Gastroesophageal sphincter (tissue), 4 donors: Measurements from ENCODE around the gene CDH23. TPM values are rescaled to one million over a fixed set of nuclear protein-coding genes. Genes with fewer than 3 reads are reported as not detected.

Experiments
- ATAC-seq: fragments of 150-250 bp; one replicate; pipeline ENCODE4 v1.9.1; 2016; ENCODE audit warnings: mild to moderate bottlenecking, moderate library complexity
- H3K27ac ChIP-seq, 4 donors: fragments of 200-600 bp; sonication (generic) in 3 of 4; 1 replicate in 3 of 4; 2 replicates in 1 of 4; pipeline ENCODE4 v1.5.1; 2016 to 2019
- H3K27me3 ChIP-seq: fragments of 200-600 bp; sonication (generic); one replicate; pipeline ENCODE4 v1.5.1; 2019
- H3K36me3 ChIP-seq, 2 donors: fragments of 200-600 bp; sonication (generic); one replicate each; pipeline ENCODE4 v1.5.1; 2019; ENCODE audit warnings: control low read depth in 1 of 2
- H3K4me1 ChIP-seq, 3 donors: fragments of 200-600 bp; sonication (generic); 1 replicate in 2 of 3; 2 replicates in 1 of 3; pipeline ENCODE4 v1.5.1; 2016 to 2019; ENCODE audit warnings: control low read depth in 2 of 3
- H3K4me3 ChIP-seq, 2 donors: fragments of 200-600 bp; sonication (generic); one replicate each; pipeline ENCODE4 v1.5.1; 2019; ENCODE audit warnings: mild to moderate bottlenecking in 1 of 2, moderate library complexity in 1 of 2
- H3K9me3 ChIP-seq, 3 donors: fragments of 200-600 bp; sonication (generic); one replicate each; pipeline ENCODE4 v1.5.1; 2017 to 2019; ENCODE audit warnings: control low read depth in 2 of 3
- EP300 ChIP-seq: sonication (generic); formaldehyde crosslinking; IDR thresholded peaks from one replicate; pipeline ENCODE4 v1.6.1; 2017; ENCODE audit warnings: antibody characterized with exemption, mild to moderate bottlenecking
- POLR2A ChIP-seq, 2 donors: fragments of 450-650 bp; IDR thresholded peaks; one replicate each; pipeline ENCODE4 v1.6.1; 2017; ENCODE audit warnings: antibody characterized with exemption in 2 of 2, mild to moderate bottlenecking in 2 of 2, moderate library complexity in 1 of 2
- POLR2AphosphoS5 ChIP-seq: sonication (generic); formaldehyde crosslinking; IDR thresholded peaks from one replicate; pipeline ENCODE4 v1.6.1; 2017; ENCODE audit warnings: antibody characterized with exemption
- WGBS, 2 donors: methylation state at CpG; one replicate each; pipeline ENCODE4 v1.1.5; 2018; ENCODE audit warnings: low coverage in 1 of 2; 5-methylcytosine and 5-hydroxymethylcytosine counted together
- total RNA-seq, 4 donors: library from RNA; depleted of rRNA; stranded (reverse); fragments of >200 nt; gene quantifications; one replicate each; pipeline ENCODE4 v1.1.0, GENCODE V29; 2016
- TF ChIP-seq, protein P1 (sequence below), 4 experiments: fragments of 200-600 bp in 2 of 4; fragments of 450-650 bp in 2 of 4; sonication (generic) in 1 of 4; IDR thresholded peaks; one replicate each; pipeline ENCODE4 v1.5.1; 2017 to 2019; ENCODE audit warnings: antibody characterized with exemption in 4 of 4, mild to moderate bottlenecking in 2 of 4, moderate library complexity in 2 of 4

Gene CDH23
- total RNA-seq, 4 donors from 2014 or later, result 5.1 to 33.5 (median 16.2) TPM

DNA sequence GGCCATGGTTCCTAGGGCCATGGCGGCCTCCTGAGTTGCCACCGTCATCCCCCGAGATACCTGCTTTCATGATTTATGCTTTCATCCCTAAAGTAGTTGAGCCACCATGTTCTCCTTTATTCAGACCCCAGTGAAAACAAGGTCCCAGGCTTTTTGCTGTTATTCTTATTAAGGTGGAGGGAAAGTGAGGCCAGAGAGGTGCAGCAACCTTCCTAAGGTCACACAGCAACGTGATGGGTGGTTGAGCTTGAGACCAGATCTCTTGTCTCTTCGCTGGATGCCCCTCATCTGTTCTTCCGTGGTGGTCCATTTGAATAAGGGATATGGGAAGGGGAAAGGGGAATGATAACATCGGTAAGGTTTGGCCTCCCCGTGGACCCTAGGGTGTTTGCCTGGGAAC, 180.6 kb downstream of the CDH23 start:
- no peak for ATAC-seq
- Histone ChIP-seq H3K36me3 (peaks cover 0 to 8% of the 10 kb centered on the region in 2 donors), H3K27ac (no peak overlapping the region), H3K27me3 (no peaks in the 10 kb centered on the region), H3K9me3 (no peaks in the 10 kb centered on the region), H3K4me3 (no peak overlapping the region), H3K4me1 (peaks cover 0 to 21% (median 0%) of the 10 kb centered on the region in 3 donors)
- TF ChIP-seq, protein P1, sequence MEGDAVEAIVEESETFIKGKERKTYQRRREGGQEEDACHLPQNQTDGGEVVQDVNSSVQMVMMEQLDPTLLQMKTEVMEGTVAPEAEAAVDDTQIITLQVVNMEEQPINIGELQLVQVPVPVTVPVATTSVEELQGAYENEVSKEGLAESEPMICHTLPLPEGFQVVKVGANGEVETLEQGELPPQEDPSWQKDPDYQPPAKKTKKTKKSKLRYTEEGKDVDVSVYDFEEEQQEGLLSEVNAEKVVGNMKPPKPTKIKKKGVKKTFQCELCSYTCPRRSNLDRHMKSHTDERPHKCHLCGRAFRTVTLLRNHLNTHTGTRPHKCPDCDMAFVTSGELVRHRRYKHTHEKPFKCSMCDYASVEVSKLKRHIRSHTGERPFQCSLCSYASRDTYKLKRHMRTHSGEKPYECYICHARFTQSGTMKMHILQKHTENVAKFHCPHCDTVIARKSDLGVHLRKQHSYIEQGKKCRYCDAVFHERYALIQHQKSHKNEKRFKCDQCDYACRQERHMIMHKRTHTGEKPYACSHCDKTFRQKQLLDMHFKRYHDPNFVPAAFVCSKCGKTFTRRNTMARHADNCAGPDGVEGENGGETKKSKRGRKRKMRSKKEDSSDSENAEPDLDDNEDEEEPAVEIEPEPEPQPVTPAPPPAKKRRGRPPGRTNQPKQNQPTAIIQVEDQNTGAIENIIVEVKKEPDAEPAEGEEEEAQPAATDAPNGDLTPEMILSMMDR (IDR thresholded peaks at IDR 0.05), result no peak
- no peak for TF ChIP-seq EP300
- no peak for TF ChIP-seq POLR2AphosphoS5
- no peak for TF ChIP-seq POLR2A (IDR thresholded peaks at IDR 0.05)
- WGBS, 2 donors, result 100% methylated on average over 2 of the region's 8 CpGs; no CpG with 5 or more reads in 1 of the 2 donors

DNA sequence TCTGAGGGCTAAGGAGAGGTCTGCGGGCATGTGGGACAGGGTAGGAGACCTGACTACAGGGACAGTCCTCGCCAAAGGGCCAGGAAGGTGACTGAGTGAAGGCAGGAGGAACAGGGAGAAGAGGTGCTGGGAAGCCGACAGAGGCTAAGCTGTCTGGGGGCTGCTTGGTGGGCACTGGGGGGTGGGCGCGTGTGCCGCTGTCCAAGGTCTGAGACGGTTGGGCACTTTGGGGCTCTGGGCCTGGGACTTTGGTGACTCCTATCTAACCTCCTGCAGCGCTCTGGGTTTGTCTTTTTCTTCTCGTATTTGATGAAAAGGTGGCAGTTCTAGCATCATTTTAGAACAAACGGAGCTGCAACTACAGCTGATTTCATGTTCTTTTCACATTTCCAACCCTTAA, 181.3 kb downstream of the CDH23 start:
- Histone ChIP-seq H3K9me3 (no peaks in the 10 kb centered on the region), H3K4me3 (no peak overlapping the region), H3K27me3 (no peaks in the 10 kb centered on the region), H3K36me3 (peaks cover 0 to 8% of the 10 kb centered on the region in 2 donors), H3K27ac (no peak overlapping the region), H3K4me1 (peaks cover 0 to 21% (median 0%) of the 10 kb centered on the region in 3 donors)
- no peak for ATAC-seq
- TF ChIP-seq EP300 (no peak), POLR2A (IDR thresholded peaks at IDR 0.05) (no peak)
- TF ChIP-seq, protein P1 (IDR thresholded peaks at IDR 0.05), result no peak
- 70 to 87% methylated on average over 2 to 6 of the region's 10 CpGs for WGBS, 2 donors

DNA sequence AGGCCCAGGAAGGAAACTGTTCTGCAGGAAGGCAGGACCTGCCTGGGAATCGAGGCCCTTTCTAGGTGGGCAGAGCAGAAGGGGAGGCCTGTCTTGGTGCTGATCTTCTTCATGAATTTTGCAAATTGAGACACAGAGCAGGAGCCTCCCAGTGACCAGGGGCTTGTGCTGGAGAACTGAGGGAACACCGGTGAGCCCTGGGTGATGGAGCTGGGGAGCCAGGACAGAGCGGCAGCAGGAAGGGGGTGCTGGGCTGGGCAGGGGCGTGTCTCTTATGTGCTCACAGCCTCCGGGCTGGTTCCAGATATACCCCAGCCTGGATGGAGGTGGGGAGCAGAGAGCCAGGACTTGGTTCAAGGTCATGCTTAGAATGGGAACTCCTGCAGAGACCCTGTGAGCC, 182.9 kb downstream of the CDH23 start:
- TF ChIP-seq, protein P1 (IDR thresholded peaks at IDR 0.05), result no peak
- TF ChIP-seq EP300 (no peak), POLR2AphosphoS5 (no peak), POLR2A (IDR thresholded peaks at IDR 0.05) (no peak)
- no peak for ATAC-seq
- peaks cover 0 to 19% (median 0%) of the 10 kb centered on the region in 3 donors for H3K4me1 ChIP-seq
- no peaks in the 10 kb centered on the region for H3K36me3 ChIP-seq
- H3K4me3 ChIP-seq, result no peak overlapping the region
- 80% methylated on average over 1 of the region's 5 CpGs; no CpG with 5 or more reads in 1 of the 2 donors for whole genome bisulfite sequencing, 2 donors
- no peak overlapping the region for H3K27ac ChIP-seq
- H3K27me3 ChIP-seq, result no peaks in the 10 kb centered on the region
- H3K9me3 ChIP-seq, result no peaks in the 10 kb centered on the region

DNA sequence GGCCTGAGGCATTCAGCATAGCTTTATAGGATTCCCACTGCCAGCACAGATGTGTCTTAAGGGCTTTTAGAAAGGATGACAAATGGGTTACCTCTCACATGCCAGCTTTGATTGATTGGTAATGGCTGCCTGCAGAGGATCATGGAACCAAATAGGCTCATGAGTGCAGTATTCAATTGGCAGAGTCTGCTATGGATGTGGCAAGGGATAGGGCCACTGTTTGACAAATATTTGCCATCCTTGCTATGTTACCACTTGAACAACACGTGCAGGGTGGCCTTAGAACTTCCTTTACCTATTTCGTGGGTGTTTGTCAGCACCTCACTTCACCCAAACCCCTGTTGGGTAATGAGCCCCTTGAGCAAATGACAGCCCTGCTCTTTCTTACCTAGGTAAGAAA, 183.7 kb downstream of the CDH23 start:
- Histone ChIP-seq H3K27me3 (no peaks in the 10 kb centered on the region), H3K4me3 (no peak overlapping the region), H3K27ac (no peak overlapping the region), H3K9me3 (no peaks in the 10 kb centered on the region), H3K4me1 (peaks cover 0 to 12% (median 0%) of the 10 kb centered on the region in 3 donors), H3K36me3 (no peaks in the 10 kb centered on the region)
- TF ChIP-seq, protein P1 (IDR thresholded peaks at IDR 0.05), result no peak
- TF ChIP-seq POLR2AphosphoS5 (no peak), POLR2A (IDR thresholded peaks at IDR 0.05) (no peak), EP300 (no peak)
- no peak for ATAC-seq
- 70 to 76% methylated on average over 2 of the region's 2 CpGs for WGBS, 2 donors

DNA sequence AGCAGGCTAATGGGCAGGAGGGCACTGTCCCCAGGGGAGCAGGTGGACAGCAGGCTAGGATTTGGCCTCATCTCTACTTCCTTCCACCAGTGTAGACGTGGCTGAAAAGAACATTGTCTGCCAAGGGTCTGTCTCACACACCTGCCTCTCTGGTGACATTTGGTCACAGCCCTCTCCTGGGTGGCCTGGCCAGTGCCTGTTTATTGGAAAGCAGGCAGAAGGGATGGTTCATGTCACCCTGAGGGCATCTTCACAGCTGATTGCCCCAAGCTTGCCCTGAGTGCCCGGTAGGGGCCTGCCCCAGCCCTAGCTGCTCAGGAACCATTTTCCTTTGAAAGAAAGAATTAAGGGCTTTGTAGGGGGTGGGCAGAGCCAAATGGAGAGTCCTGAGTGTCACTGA, 184.2 kb downstream of the CDH23 start:
- no peak for ATAC-seq
- peaks cover 0 to 7% (median 0%) of the 10 kb centered on the region in 3 donors for H3K4me1 ChIP-seq
- no peaks in the 10 kb centered on the region for H3K9me3 ChIP-seq
- H3K4me3 ChIP-seq, result no peak overlapping the region
- TF ChIP-seq POLR2AphosphoS5 (no peak), EP300 (no peak), POLR2A (IDR thresholded peaks at IDR 0.05) (no peak)
- TF ChIP-seq, protein P1 (IDR thresholded peaks at IDR 0.05), result no peak
- no CpG with 5 or more reads among the region's 2 CpGs for WGBS, 2 donors
- H3K27ac ChIP-seq, result no peak overlapping the region
- H3K27me3 ChIP-seq, result no peaks in the 10 kb centered on the region
- H3K36me3 ChIP-seq, result no peaks in the 10 kb centered on the region
